A673 (cell line): ENCODE data around the gene SIRPG. TPM values are rescaled to one million over a fixed set of nuclear protein-coding genes. Genes with fewer than 3 reads are reported as not detected.

ENCODE experiments used
- BruUV-seq: library from RNA; stranded (reverse); fragments of 400-500 nt; replicated peaks from 2 replicates; lab custom pipeline; 2021; lab: Mats Ljungman, UMichigan
- CTCF ChIA-PET: fragments of 300-600 bp; sonication (Branson Sonifier 250); formaldehyde crosslinking; loops from one replicate; lab custom pipeline; 2022; ENCODE audit warnings: antibody characterized with exemption; lab: Charles Lee
- POLR2A ChIA-PET: fragments of 300-600 bp; sonication (Branson Sonifier 250); formaldehyde crosslinking; loops from one replicate; lab custom pipeline; 2022; ENCODE audit warnings: antibody characterized with exemption; ENCODE audit not compliant: low non-redundant PET; lab: Charles Lee
- DNase-seq: peaks from one replicate; pipeline ENCODE4 v3.0.0-alpha.2; 2015; ENCODE audit warnings: low spot score
- H3K27ac ChIP-seq: fragments of 200-600 bp; sonication (generic); 2 replicates; pipeline ENCODE4 v1.5.1; 2016; ENCODE audit warnings: mixed run types, low read depth, mild to moderate bottlenecking, mixed read lengths, antibody characterized with exemption, low read length; ENCODE audit not compliant: poor library complexity, severe bottlenecking
- H3K27me3 ChIP-seq: fragments of 200-600 bp; sonication (generic); replicated peaks from 2 replicates; pipeline ENCODE4 v1.6.1; 2017; ENCODE audit warnings: mixed run types, low read depth, mild to moderate bottlenecking, mixed read lengths, antibody characterized with exemption, low read length; ENCODE audit not compliant: insufficient read depth, poor library complexity
- H3K36me3 ChIP-seq: fragments of 200-600 bp; sonication (generic); 2 replicates; pipeline ENCODE4 v1.6.1; 2016; ENCODE audit warnings: mixed run types, mild to moderate bottlenecking, mixed read lengths, antibody characterized with exemption, low read length; ENCODE audit not compliant: insufficient read depth, poor library complexity, severe bottlenecking
- H3K4me1 ChIP-seq: fragments of 200-600 bp; sonication (generic); 2 replicates; pipeline ENCODE4 v1.6.1; 2017; ENCODE audit warnings: mixed run types, mild to moderate bottlenecking, mixed read lengths, antibody characterized with exemption, low read length; ENCODE audit not compliant: insufficient read depth, poor library complexity, severe bottlenecking
- H3K4me3 ChIP-seq: fragments of 200-600 bp; sonication (generic); 2 replicates; pipeline ENCODE4 v1.5.1; 2016; ENCODE audit warnings: low read depth, mixed run types, mild to moderate bottlenecking, mixed read lengths, low read length; ENCODE audit not compliant: poor library complexity, severe bottlenecking
- H3K9me3 ChIP-seq: fragments of 200-600 bp; sonication (generic); 2 replicates; pipeline ENCODE4 v1.6.1; 2016; ENCODE audit warnings: mixed run types, low read depth, mild to moderate bottlenecking, mixed read lengths, antibody characterized with exemption, low read length; ENCODE audit not compliant: poor library complexity, severe bottlenecking
- CTCF ChIP-seq: fragments of 300-800, 200-600 bp; sonication (generic); conservative IDR thresholded peaks from 2 replicates; pipeline ENCODE4 v1.5.1; 2017; ENCODE audit warnings: low read depth, mild to moderate bottlenecking, antibody characterized with exemption, low read length, moderate library complexity, mixed read lengths
- EZH2 ChIP-seq: fragments of 200-600 bp; sonication (generic); IDR thresholded peaks from 2 replicates; pipeline ENCODE4 v1.6.1; 2017; ENCODE audit warnings: borderline replicate concordance, low read depth, mild to moderate bottlenecking, mixed read lengths, antibody characterized with exemption, low read length; ENCODE audit not compliant: poor library complexity, severe bottlenecking
- intact Hi-C: fragments of 100-400 bp; cut with micrococcal nuclease; formaldehyde crosslinking; loops from one replicate; pipeline ENCODE4 v1.10.0; 2022; ENCODE audit not compliant: unreplicated experiment
- total RNA-seq: library from RNA; stranded (reverse); gene quantifications from 2 replicates; pipeline ENCODE4 v1.2.3, GENCODE V29; 2021

Gene SIRPG
- total RNA-seq, 1 experiment from 2014 or later = not detected

GRCh38 chr20:1702855-1703254 is 45.3 kb upstream of the SIRPG start:
- intact Hi-C loops = no loop called here
- Histone ChIP-seq H3K9me3 (no peaks in the 10 kb centered on the region), H3K27ac (no peak overlapping the region), H3K4me1 (no peaks in the 10 kb centered on the region), H3K4me3 (no peak overlapping the region), H3K27me3 (peaks cover 24% of the 10 kb centered on the region), H3K36me3 (no peaks in the 10 kb centered on the region)
- TF ChIP-seq CTCF (no peak), EZH2 (no peak)
- ChIA-PET CTCF (no interaction called here), POLR2A (no interaction called here)
- DNase-seq = no peak
- no TSS peak for BruUV-seq

- peaks cover 21% of the 10 kb centered on the region for H3K27me3 ChIP-seq
- ChIA-PET CTCF (no interaction called here), POLR2A (no interaction called here)
- no peak overlapping the region for H3K4me3 ChIP-seq
- no peaks in the 10 kb centered on the region for H3K4me1 ChIP-seq
- intact Hi-C loops = no loop called here
- no peaks in the 10 kb centered on the region for H3K9me3 ChIP-seq
- BruUV-seq = no TSS peak
- no peak for TF ChIP-seq CTCF
- TF ChIP-seq EZH2 = no peak
- no peak for DNase-seq
- no peak overlapping the region for H3K27ac ChIP-seq
- no peaks in the 10 kb centered on the region for H3K36me3 ChIP-seq
Measured at GRCh38 chr20:1702328-1702727, 44.7 kb upstream of the SIRPG start.

- intact Hi-C loops = no loop called here
- no peaks in the 10 kb centered on the region for H3K9me3 ChIP-seq
- ChIA-PET POLR2A (no interaction called here), CTCF (no interaction called here)
- no peak for TF ChIP-seq EZH2
- TF ChIP-seq CTCF = no peak
- BruUV-seq = no TSS peak
- peaks cover 21% of the 10 kb centered on the region for H3K27me3 ChIP-seq
- H3K36me3 ChIP-seq = no peaks in the 10 kb centered on the region
- H3K4me1 ChIP-seq = no peaks in the 10 kb centered on the region
- peak; percentile 40 for DNase-seq
- H3K27ac ChIP-seq = no peak overlapping the region
- no peak overlapping the region for H3K4me3 ChIP-seq
Measured at GRCh38 chr20:1700990-1701389, 43.4 kb upstream of the SIRPG start.
